HepG2 (cell line): ENCODE results near the gene SAMD4B. TPM values are rescaled to one million over a fixed set of nuclear protein-coding genes. Genes with fewer than 3 reads are reported as not detected.

Experiments
- ASH2L ChIP-seq: fragments of 300-600, 200-600 bp; sonication (generic); IDR thresholded peaks from 2 replicates; pipeline ENCODE4 v1.7.0; 2017; ENCODE audit warnings: low read depth, mild to moderate bottlenecking, moderate library complexity, mixed read lengths, low read length; ENCODE audit not compliant: insufficient read length
- FOSL1 ChIP-seq: sonication (generic); formaldehyde crosslinking; IDR thresholded peaks from 2 replicates; pipeline ENCODE4 v1.9.0; 2021; ENCODE audit warnings: missing genetic modification reagents, borderline replicate concordance
- HOXD1 ChIP-seq: sonication (generic); formaldehyde crosslinking; IDR thresholded peaks from 2 replicates; pipeline ENCODE4 v1.5.0; 2020; ENCODE audit warnings: missing genetic modification reagents
- KLF6 ChIP-seq: IDR thresholded peaks from 2 replicates; pipeline ENCODE4 v1.8.0; 2016; ENCODE audit warnings: missing biosample characterization, missing genetic modification reagents
- MATR3 ChIP-seq: sonication (generic); formaldehyde crosslinking; IDR thresholded peaks from 2 replicates; pipeline ENCODE4 v1.4.0; 2020; ENCODE audit warnings: missing genetic modification reagents
- MYC ChIP-seq: sonication (generic); formaldehyde crosslinking; IDR thresholded peaks from 2 replicates; pipeline ENCODE4 v1.9.0; 2021; ENCODE audit warnings: missing genetic modification reagents, borderline replicate concordance
- NFKBIZ ChIP-seq: IDR thresholded peaks from 2 replicates; pipeline ENCODE4 v1.6.1; 2018; ENCODE audit warnings: missing genetic modification reagents, missing compliant biosample characterization
- NR3C1 ChIP-seq: sonication (generic); formaldehyde crosslinking; IDR thresholded peaks from 2 replicates; pipeline ENCODE4 v1.4.0; 2020; ENCODE audit warnings: missing genetic modification reagents
- NRL ChIP-seq: sonication (generic); formaldehyde crosslinking; IDR thresholded peaks from 2 replicates; pipeline ENCODE4 v1.5.0; 2020; ENCODE audit warnings: missing genetic modification reagents, mild to moderate bottlenecking, moderate library complexity, borderline replicate concordance
- ONECUT2 ChIP-seq: sonication (generic); formaldehyde crosslinking; IDR thresholded peaks from 2 replicates; pipeline ENCODE4 v1.4.0; 2020; ENCODE audit warnings: missing genetic modification reagents
- ZNF24 ChIP-seq: fragments of 450-650 bp; IDR thresholded peaks from 2 replicates; pipeline ENCODE4 v1.6.1; 2017; ENCODE audit warnings: antibody characterized with exemption, mild to moderate bottlenecking
- ZNF460 ChIP-seq: sonication (generic); formaldehyde crosslinking; IDR thresholded peaks from 2 replicates; pipeline ENCODE4 v1.5.1; 2020; ENCODE audit warnings: missing genetic modification reagents, mild to moderate bottlenecking, borderline replicate concordance
- ZNF543 ChIP-seq: sonication (generic); formaldehyde crosslinking; IDR thresholded peaks from 2 replicates; pipeline ENCODE4 v1.4.0; 2020; ENCODE audit warnings: mild to moderate bottlenecking, missing genetic modification reagents
- ZNF546 ChIP-seq: sonication (generic); formaldehyde crosslinking; conservative IDR thresholded peaks from 2 replicates; pipeline ENCODE4 v1.8.1; 2023; ENCODE audit warnings: mild to moderate bottlenecking, missing genetic modification reagents
- ZNF614 ChIP-seq: IDR thresholded peaks from 2 replicates; pipeline ENCODE4 v1.6.1; 2018; ENCODE audit warnings: missing biosample characterization, missing genetic modification reagents, inconsistent platforms, borderline replicate concordance
- ZNF781 ChIP-seq: sonication (generic); formaldehyde crosslinking; IDR thresholded peaks from 2 replicates; pipeline ENCODE4 v1.5.1; 2020; ENCODE audit warnings: borderline replicate concordance, mild to moderate bottlenecking, missing genetic modification reagents; ENCODE audit errors: not compliant biosample characterization
- ZNF816 ChIP-seq: sonication (generic); formaldehyde crosslinking; IDR thresholded peaks from 2 replicates; pipeline ENCODE4 v1.8.0; 2022; ENCODE audit warnings: missing genetic modification reagents, mild to moderate bottlenecking, borderline replicate concordance
- polyA plus RNA-seq, 8 experiments: library from polyadenylated mRNA; depleted of rRNA in 3 of 8; stranded (reverse) in 7 of 8; unstranded in 1 of 8; fragments of >200 nt; fragmentation: Illumina TruSeq in 4 of 8; extraction: Trizol in 4 of 8; gene quantifications; 2 replicates each; pipeline versions ENCODE4 v1.2.1 to v1.2.3, GENCODE V29; 2011 to 2016; ENCODE audit warnings: low read depth in 4 of 8, missing spikeins in 1 of 8, mixed read lengths in 1 of 8; ENCODE audit not compliant: insufficient read depth in 1 of 8
- total RNA-seq, 5 experiments: library from RNA; depleted of rRNA; stranded (reverse); fragments of >200 nt; fragmentation: Illumina TruSeq; extraction: Trizol; gene quantifications; 2 replicates each; pipeline ENCODE4 v1.2.3, GENCODE V29; 2016; ENCODE audit warnings: low read depth in 1 of 5
- TF ChIP-seq, protein P1 (sequence below): sonication (generic); formaldehyde crosslinking; IDR thresholded peaks from 2 replicates; pipeline ENCODE4 v1.8.0; 2023; ENCODE audit warnings: mild to moderate bottlenecking, missing genetic modification reagents
- TF ChIP-seq, protein P2 (sequence below): sonication (generic); formaldehyde crosslinking; IDR thresholded peaks from 2 replicates; pipeline ENCODE4 v1.4.0; 2020; ENCODE audit warnings: missing genetic modification reagents, borderline replicate concordance
- TF ChIP-seq, protein P3 (sequence below): sonication (generic); formaldehyde crosslinking; IDR thresholded peaks from 2 replicates; pipeline ENCODE4 v1.9.0; 2021; ENCODE audit warnings: missing genetic modification reagents, mild to moderate bottlenecking, borderline replicate concordance
- TF ChIP-seq, protein P4 (sequence below): sonication (generic); formaldehyde crosslinking; IDR thresholded peaks from 2 replicates; pipeline ENCODE4 v1.4.0; 2020; ENCODE audit warnings: mild to moderate bottlenecking, missing genetic modification reagents
- TF ChIP-seq, protein P5 (sequence below): sonication (generic); formaldehyde crosslinking; IDR thresholded peaks from 2 replicates; pipeline ENCODE4 v1.4.0; 2020; ENCODE audit warnings: mild to moderate bottlenecking, missing genetic modification reagents

SAMD4B gene
- total and polyA plus RNA-seq, 2 of the 13 experiments (the other 11 are each of a cell fraction or from before 2014, with no cell fraction given) = 26.0 to 31.8 TPM

DNA sequence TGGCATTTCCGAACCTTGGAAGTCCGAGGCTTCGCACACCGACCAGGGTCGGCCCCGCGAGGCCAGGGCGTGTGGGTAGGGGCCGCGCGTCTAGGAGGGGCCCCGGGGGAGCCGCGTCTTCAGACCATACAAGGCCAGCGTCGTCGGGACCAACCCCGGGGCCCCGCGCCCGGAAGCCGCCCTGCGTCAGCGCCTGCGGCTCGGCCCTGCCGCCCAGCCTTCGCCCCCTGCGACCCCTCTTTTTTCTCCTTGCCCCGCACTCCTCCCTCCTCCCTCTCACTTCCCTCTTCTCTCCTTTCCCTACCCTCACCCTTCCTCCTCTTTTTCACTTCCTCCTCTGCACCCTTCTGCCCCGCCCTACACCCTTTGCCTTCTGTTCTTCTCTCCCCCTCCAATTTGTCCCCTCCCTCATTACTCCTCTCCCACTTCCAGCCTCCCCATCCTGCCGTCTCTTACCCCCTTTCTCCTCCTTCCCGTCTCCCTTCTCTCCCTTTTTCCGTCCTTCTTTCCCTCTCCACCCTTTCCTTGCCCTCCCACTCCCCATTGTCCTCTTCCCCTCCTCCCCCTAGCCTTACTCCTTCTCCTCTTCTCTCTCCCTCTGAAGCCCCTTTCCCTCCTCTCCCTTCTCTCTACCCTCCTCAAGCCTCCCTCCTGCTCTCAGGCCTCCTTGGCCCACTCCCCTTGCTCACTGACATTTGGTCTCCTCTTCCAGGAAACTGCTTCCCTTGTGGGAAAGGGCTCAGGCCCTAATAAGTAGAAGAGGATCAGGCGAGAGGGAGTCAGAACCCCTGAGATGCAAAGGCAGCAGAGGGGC is 68.0 kb downstream of the SAMD4B start (continued):
- TF ChIP-seq, protein P1, sequence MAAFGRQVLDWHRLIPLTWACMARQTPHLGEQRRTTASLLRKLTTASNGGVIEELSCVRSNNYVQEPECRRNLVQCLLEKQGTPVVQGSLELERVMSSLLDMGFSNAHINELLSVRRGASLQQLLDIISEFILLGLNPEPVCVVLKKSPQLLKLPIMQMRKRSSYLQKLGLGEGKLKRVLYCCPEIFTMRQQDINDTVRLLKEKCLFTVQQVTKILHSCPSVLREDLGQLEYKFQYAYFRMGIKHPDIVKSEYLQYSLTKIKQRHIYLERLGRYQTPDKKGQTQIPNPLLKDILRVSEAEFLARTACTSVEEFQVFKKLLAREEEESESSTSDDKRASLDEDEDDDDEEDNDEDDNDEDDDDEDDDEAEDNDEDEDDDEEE = no peak
- TF ChIP-seq MATR3 (no peak), ZNF546 (CRISPR knock-in tag) (no peak), ZNF781 (CRISPR knock-in tag) (no peak), ONECUT2 (CRISPR knock-in tag) (no peak), NR3C1 (CRISPR knock-in tag) (no peak), ZNF460 (no peak), ZNF24 (no peak), NFKBIZ (CRISPR knock-in tag) (no peak), NRL (no peak), FOSL1 (CRISPR knock-in tag) (no peak), KLF6 (CRISPR knock-in tag) (no peak), ZNF543 (CRISPR knock-in tag) (peak; percentile 71; the same call in 1 of the 2 replicates), ZNF816 (CRISPR knock-in tag) (no peak), ZNF614 (0 out of 2 replicates have a peak, but pooled peaks have one; percentile 45), MYC (CRISPR knock-in tag) (no peak), ASH2L (no peak), HOXD1 (CRISPR knock-in tag) (no peak)
- TF ChIP-seq, protein P2, sequence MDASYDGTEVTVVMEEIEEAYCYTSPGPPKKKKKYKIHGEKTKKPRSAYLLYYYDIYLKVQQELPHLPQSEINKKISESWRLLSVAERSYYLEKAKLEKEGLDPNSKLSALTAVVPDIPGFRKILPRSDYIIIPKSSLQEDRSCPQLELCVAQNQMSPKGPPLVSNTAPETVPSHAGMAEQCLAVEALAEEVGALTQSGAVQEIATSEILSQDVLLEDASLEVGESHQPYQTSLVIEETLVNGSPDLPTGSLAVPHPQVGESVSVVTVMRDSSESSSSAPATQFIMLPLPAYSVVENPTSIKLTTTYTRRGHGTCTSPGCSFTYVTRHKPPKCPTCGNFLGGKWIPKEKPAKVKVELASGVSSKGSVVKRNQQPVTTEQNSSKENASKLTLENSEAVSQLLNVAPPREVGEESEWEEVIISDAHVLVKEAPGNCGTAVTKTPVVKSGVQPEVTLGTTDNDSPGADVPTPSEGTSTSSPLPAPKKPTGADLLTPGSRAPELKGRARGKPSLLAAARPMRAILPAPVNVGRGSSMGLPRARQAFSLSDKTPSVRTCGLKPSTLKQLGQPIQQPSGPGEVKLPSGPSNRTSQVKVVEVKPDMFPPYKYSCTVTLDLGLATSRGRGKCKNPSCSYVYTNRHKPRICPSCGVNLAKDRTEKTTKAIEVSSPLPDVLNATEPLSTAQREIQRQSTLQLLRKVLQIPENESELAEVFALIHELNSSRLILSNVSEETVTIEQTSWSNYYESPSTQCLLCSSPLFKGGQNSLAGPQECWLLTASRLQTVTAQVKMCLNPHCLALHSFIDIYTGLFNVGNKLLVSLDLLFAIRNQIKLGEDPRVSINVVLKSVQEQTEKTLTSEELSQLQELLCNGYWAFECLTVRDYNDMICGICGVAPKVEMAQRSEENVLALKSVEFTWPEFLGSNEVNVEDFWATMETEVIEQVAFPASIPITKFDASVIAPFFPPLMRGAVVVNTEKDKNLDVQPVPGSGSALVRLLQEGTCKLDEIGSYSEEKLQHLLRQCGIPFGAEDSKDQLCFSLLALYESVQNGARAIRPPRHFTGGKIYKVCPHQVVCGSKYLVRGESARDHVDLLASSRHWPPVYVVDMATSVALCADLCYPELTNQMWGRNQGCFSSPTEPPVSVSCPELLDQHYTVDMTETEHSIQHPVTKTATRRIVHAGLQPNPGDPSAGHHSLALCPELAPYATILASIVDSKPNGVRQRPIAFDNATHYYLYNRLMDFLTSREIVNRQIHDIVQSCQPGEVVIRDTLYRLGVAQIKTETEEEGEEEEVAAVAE = no peak
- TF ChIP-seq, protein P3, sequence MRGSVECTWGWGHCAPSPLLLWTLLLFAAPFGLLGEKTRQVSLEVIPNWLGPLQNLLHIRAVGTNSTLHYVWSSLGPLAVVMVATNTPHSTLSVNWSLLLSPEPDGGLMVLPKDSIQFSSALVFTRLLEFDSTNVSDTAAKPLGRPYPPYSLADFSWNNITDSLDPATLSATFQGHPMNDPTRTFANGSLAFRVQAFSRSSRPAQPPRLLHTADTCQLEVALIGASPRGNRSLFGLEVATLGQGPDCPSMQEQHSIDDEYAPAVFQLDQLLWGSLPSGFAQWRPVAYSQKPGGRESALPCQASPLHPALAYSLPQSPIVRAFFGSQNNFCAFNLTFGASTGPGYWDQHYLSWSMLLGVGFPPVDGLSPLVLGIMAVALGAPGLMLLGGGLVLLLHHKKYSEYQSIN (CRISPR knock-in tag) = no peak
- TF ChIP-seq, protein P4, sequence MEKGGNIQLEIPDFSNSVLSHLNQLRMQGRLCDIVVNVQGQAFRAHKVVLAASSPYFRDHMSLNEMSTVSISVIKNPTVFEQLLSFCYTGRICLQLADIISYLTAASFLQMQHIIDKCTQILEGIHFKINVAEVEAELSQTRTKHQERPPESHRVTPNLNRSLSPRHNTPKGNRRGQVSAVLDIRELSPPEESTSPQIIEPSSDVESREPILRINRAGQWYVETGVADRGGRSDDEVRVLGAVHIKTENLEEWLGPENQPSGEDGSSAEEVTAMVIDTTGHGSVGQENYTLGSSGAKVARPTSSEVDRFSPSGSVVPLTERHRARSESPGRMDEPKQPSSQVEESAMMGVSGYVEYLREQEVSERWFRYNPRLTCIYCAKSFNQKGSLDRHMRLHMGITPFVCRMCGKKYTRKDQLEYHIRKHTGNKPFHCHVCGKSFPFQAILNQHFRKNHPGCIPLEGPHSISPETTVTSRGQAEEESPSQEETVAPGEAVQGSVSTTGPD (CRISPR knock-in tag) = no peak
- TF ChIP-seq, protein P5, sequence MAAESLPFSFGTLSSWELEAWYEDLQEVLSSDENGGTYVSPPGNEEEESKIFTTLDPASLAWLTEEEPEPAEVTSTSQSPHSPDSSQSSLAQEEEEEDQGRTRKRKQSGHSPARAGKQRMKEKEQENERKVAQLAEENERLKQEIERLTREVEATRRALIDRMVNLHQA = no peak
